Activated CD4-positive, CD25-positive, alpha-beta regulatory T cell treated with anti-CD3 and anti-CD28 coated beads, Interleukin-2, amount 50 U/mL, for 72 hours (primary cell): ENCODE results near the gene TMEM236.

Source experiments
- DNase-seq: peaks from one replicate; pipeline ENCODE4 v3.0.0; 2021

TMEM236 gene

GRCh38 chr10:17788646-17789045, 36.6 kb downstream of the TMEM236 start:
- no peak for DNase-seq

- no peak for DNase-seq
These were observed 37.4 kb downstream of the TMEM236 start for GRCh38 chr10:17789396-17789795.

GRCh38 chr10:17790651-17791050, 38.6 kb downstream of the TMEM236 start:
- DNase-seq: no peak

GRCh38 chr10:17792991-17793390, 41.0 kb downstream of the TMEM236 start:
- no peak for DNase-seq

GRCh38 chr10:17793823-17794644, 42.0 kb downstream of the TMEM236 start:
- no peak for DNase-seq

- DNase-seq: no peak
These were observed 43.1 kb downstream of the TMEM236 start for GRCh38 chr10:17795083-17795482.

GRCh38 chr10:17795813-17796594, 44.0 kb downstream of the TMEM236 start:
- DNase-seq: no peak

GRCh38 chr10:17801507-17801906, 49.5 kb downstream of the TMEM236 start:
- DNase-seq: no peak

GRCh38 chr10:17802350-17802749, 50.3 kb downstream of the TMEM236 start:
- DNase-seq: no peak

GRCh38 chr10:17802976-17803375, 51.0 kb downstream of the TMEM236 start:
- DNase-seq: no peak

GRCh38 chr10:17805330-17805729, 53.3 kb downstream of the TMEM236 start:
- no peak for DNase-seq

- DNase-seq: no peak
These were observed 54.0 kb downstream of the TMEM236 start for GRCh38 chr10:17805921-17806577.

GRCh38 chr10:17808971-17809841, 57.2 kb downstream of the TMEM236 start, which contains the start of gene MRC1:
MRC1 (plus strand) TSS chr10:17809348; CDS start chr10:17809466, 118 bp downstream.
- DNase-seq: no peak

- no peak for DNase-seq
These were observed 59.3 kb downstream of the TMEM236 start for GRCh38 chr10:17811146-17811865.

GRCh38 chr10:17814973-17815372, 63.0 kb downstream of the TMEM236 start:
- DNase-seq: no peak

GRCh38 chr10:17816199-17816598, 64.2 kb downstream of the TMEM236 start:
- no peak for DNase-seq

- DNase-seq: no peak
These were observed 65.3 kb downstream of the TMEM236 start for GRCh38 chr10:17817316-17817715.

GRCh38 chr10:17817790-17818189, 65.8 kb downstream of the TMEM236 start:
- no peak for DNase-seq

GRCh38 chr10:17819836-17820235, 67.8 kb downstream of the TMEM236 start:
- no peak for DNase-seq

- DNase-seq: no peak
These were observed 68.9 kb downstream of the TMEM236 start for GRCh38 chr10:17820943-17821342.

GRCh38 chr10:17821893-17822292, 69.9 kb downstream of the TMEM236 start:
- no peak for DNase-seq

GRCh38 chr10:17831341-17831740, 79.3 kb downstream of the TMEM236 start:
- DNase-seq: no peak
